HepG2 (cell line): Measurements from ENCODE around the gene GYS1. TPM values are rescaled to one million over a fixed set of nuclear protein-coding genes. Genes with fewer than 3 reads are reported as not detected.

Source experiments
- AHDC1 ChIP-seq: sonication (generic); formaldehyde crosslinking; IDR thresholded peaks from 2 replicates; pipeline ENCODE4 v1.5.1; 2020; ENCODE audit warnings: mild to moderate bottlenecking, missing genetic modification reagents, borderline replicate concordance
- ARID4A ChIP-seq: sonication (generic); formaldehyde crosslinking; IDR thresholded peaks from 2 replicates; pipeline ENCODE4 v1.5.0; 2020; ENCODE audit warnings: mild to moderate bottlenecking, missing genetic modification reagents, borderline replicate concordance
- FOXP4 ChIP-seq: sonication (generic); formaldehyde crosslinking; IDR thresholded peaks from 2 replicates; pipeline ENCODE4 v1.4.0; 2020; ENCODE audit warnings: missing genetic modification reagents
- MYPOP ChIP-seq: sonication (generic); formaldehyde crosslinking; IDR thresholded peaks from 2 replicates; pipeline ENCODE4 v1.8.1; 2023; ENCODE audit warnings: mild to moderate bottlenecking, moderate library complexity, missing genetic modification reagents
- SOX13 ChIP-seq, 3 experiments: fragments of 450-650 bp in 1 of 3; sonication (generic) in 1 of 3; formaldehyde crosslinking in 1 of 3; IDR thresholded peaks in 2 of 3; conservative IDR thresholded peaks in 1 of 3; 2 replicates each; pipeline versions ENCODE4 v1.5.0 to v1.6.1; 2016 to 2020; ENCODE audit warnings: antibody characterized with exemption in 1 of 3, mild to moderate bottlenecking in 1 of 3, missing compliant biosample characterization in 1 of 3, missing genetic modification reagents in 1 of 3, moderate library complexity in 1 of 3
- ZNF510 ChIP-seq: sonication (generic); formaldehyde crosslinking; IDR thresholded peaks from 2 replicates; pipeline ENCODE4 v1.4.0; 2020; ENCODE audit warnings: low read depth, mild to moderate bottlenecking, missing genetic modification reagents
- ZNF598 ChIP-seq: sonication (generic); formaldehyde crosslinking; IDR thresholded peaks from 2 replicates; pipeline ENCODE4 v1.5.1; 2020; ENCODE audit warnings: mild to moderate bottlenecking, missing genetic modification reagents, borderline replicate concordance
- ZNF75D ChIP-seq: sonication (generic); formaldehyde crosslinking; IDR thresholded peaks from 2 replicates; pipeline ENCODE4 v1.8.1; 2023; ENCODE audit warnings: missing genetic modification reagents, mild to moderate bottlenecking, borderline replicate concordance
- ZSCAN25 ChIP-seq: sonication (generic); formaldehyde crosslinking; IDR thresholded peaks from 2 replicates; pipeline ENCODE4 v1.8.0; 2022; ENCODE audit warnings: mild to moderate bottlenecking, missing genetic modification reagents
- polyA plus RNA-seq, 8 experiments: library from polyadenylated mRNA; depleted of rRNA in 3 of 8; stranded (reverse) in 7 of 8; unstranded in 1 of 8; fragments of >200 nt; fragmentation: Illumina TruSeq in 4 of 8; extraction: Trizol in 4 of 8; gene quantifications; 2 replicates each; pipeline versions ENCODE4 v1.2.1 to v1.2.3, GENCODE V29; 2011 to 2016; ENCODE audit warnings: low read depth in 4 of 8, missing spikeins in 1 of 8, mixed read lengths in 1 of 8; ENCODE audit not compliant: insufficient read depth in 1 of 8
- total RNA-seq, 5 experiments: library from RNA; depleted of rRNA; stranded (reverse); fragments of >200 nt; fragmentation: Illumina TruSeq; extraction: Trizol; gene quantifications; 2 replicates each; pipeline ENCODE4 v1.2.3, GENCODE V29; 2016; ENCODE audit warnings: low read depth in 1 of 5

Gene GYS1
- total and polyA plus RNA-seq, 2 of the 13 experiments (the other 11 are each of a cell fraction or from before 2014, with no cell fraction given), result 18.4 to 42.1 TPM

- no peak for TF ChIP-seq SOX13 (IDR thresholded peaks at IDR 0.05)
- TF ChIP-seq SOX13 (CRISPR knock-in tag; conservative IDR thresholded peaks at IDR 0.05 in 1 of 2, IDR thresholded peaks at IDR 0.05 in 1 of 2), result no peak
- no peak for TF ChIP-seq ZSCAN25 (CRISPR knock-in tag)
- TF ChIP-seq MYPOP (CRISPR knock-in tag), result no peak
- TF ChIP-seq ZNF598 (CRISPR knock-in tag), result peak; percentile 94; the same call in 1 of the 2 replicates
- no peak for TF ChIP-seq AHDC1 (CRISPR knock-in tag)
- 0 out of 2 replicates have a peak, but pooled peaks have one; percentile 30 for TF ChIP-seq ZNF510 (CRISPR knock-in tag)
- TF ChIP-seq ARID4A (CRISPR knock-in tag), result 0 out of 2 replicates have a peak, but pooled peaks have one; percentile 5
- TF ChIP-seq ZNF75D (CRISPR knock-in tag), result 0 out of 2 replicates have a peak, but pooled peaks have one; percentile 17
- TF ChIP-seq FOXP4 (CRISPR knock-in tag), result no peak; the same call in 1 of the 2 replicates
These were observed 27.1 kb downstream of the GYS1 start (continued) for GRCh38 chr19:48965806-48966540.
